Activated CD4-positive, alpha-beta T cell treated with anti-CD3 and anti-CD28 coated beads for 48 hours (primary cell): Measurements from ENCODE around the gene EXD3.
"Not testable (repeated sequence)": the region's sequence is repeated elsewhere in the genome, so short reads cannot be mapped to it uniquely, and the experiment has no call there.

ENCODE experiments used
- DNase-seq: peaks from one replicate; pipeline ENCODE4 v3.0.0-alpha.2; 2020

Gene EXD3

DNA sequence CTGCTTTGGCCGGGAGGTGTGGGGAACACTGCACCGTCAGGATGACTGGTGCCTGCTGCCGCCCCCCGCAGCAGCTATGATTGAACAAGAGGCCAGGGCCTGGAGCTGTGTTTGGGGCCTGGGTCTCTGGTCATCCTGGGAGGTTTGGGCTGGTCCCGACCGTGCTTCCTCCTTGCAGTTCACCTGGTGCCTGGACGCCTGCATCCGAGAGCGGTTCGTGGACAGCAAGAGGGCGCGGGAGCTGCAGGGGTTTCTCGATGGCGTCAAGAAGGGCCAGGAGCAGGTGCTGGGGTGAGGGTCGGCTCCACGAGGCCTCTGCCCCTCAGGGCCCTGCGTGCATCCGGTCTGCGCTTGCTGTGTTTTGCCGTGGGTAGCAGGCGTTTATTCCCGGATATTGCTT lies 158.9 kb downstream of the EXD3 start:
- no peak for DNase-seq

DNA sequence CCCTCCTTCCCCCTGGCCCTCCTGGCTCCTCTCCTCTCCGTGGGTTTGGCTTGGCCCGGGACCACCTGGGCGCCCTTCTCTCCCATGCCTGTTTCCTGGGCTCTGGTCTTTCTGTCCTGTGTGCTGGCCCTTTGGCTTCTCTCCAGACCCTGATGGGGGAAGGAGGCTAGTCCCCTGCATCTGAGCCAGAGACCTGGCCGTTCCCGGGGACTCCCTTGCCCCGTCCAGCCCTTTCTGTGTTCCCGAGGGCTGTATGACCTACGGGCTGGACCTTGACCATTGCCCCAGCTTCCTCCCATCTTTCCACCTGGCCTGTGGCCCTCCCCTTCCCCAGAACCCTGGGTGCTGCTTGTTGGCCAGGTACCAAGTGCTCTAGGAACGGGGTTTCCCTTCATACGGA lies 159.5 kb downstream of the EXD3 start:
- no peak for DNase-seq

GRCh38 chr9:137262909-137263285 lies 160.1 kb downstream of the EXD3 start:
- no peak for DNase-seq

GRCh38 chr9:137262173-137262908 lies 160.6 kb downstream of the EXD3 start:
- DNase-seq, result not testable (repeated sequence)
